Urothelium cell line (cell line): ENCODE data around the gene CTNNA3.
"Not testable (repeated sequence)": the region's sequence is repeated elsewhere in the genome, so short reads cannot be mapped to it uniquely, and the experiment has no call there.

ENCODE experiments used
- DNase-seq: peaks from one replicate; pipeline ENCODE4 v3.0.0; 2011; ENCODE audit warnings: low spot score, mixed read lengths
- FAIRE-seq: peaks from 2 replicates; lab custom pipeline; 2011; peaks lifted over from hg19 to GRCh38; lab: Jason Lieb, UNC

The CTNNA3 gene

GRCh38 chr10:67520924-67521520, 175.0 kb downstream of the CTNNA3 start:
- FAIRE-seq, result no peak

GRCh38 chr10:67519434-67519833, 176.6 kb downstream of the CTNNA3 start:
- FAIRE-seq, result no peak
- no peak for DNase-seq

More at GRCh38 chr10:67520924-67521520, 175.0 kb downstream of the CTNNA3 start:
- peak; percentile 67 for DNase-seq

GRCh38 chr10:67518756-67519155, 177.2 kb downstream of the CTNNA3 start:
- FAIRE-seq (no peak), DNase-seq (no peak)

DNA sequence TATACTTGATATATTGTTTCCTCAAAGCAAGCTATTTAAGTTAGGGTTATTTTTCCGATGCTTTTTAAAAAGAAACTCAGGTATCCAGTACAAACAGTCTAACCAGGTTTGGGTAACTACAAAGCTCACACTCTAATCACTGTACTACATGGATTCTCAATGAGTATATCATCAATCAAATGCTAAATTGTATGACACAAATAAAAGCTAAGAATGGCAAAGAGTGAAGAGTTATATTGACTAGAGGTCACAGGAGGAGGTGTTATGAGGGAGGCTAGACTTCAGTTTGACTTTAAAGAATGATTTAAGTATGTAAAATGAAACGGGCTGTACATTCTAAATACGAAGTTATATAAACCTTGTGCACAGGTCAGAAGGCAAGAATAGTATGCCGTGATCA, 178.0 kb downstream of the CTNNA3 start:
- no peak for DNase-seq
- FAIRE-seq, result peak; percentile 46

- no peak for FAIRE-seq
- DNase-seq, result no peak
Observed at GRCh38 chr10:67506757-67507091, 189.3 kb downstream of the CTNNA3 start.

DNA sequence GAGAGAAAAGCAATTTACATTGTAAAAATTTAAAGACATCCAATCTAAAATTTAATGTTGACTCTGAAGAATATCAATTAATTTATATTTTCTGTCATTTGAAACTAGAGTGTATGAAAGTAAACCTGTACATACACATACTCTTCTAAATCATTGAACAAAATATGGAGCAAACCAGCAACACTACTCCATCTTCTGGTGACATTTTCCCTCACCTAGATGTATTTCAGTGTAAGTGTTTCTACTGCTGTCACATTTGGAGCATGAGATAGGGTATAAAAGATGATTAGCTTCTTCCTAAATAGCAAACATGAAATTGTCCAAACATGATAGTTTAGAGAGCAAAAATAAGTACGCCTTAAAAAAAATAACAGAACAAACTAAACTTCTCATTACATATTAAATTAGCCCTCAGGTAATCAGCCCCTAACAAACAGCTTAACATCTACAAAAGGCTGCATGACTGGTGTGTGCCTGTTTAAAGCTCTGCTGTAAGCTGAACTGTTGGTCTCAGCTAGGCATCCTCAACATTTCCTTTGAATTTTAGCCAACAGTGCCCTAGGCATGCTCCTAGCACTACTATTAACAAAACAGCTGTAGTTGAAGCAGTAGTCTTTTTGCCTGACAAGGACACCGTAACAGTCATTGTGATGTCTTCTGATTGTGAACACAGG, 189.8 kb downstream of the CTNNA3 start:
- no peak for FAIRE-seq
- DNase-seq, result no peak

- FAIRE-seq, result no peak
Observed at GRCh38 chr10:67492317-67493019, 203.5 kb downstream of the CTNNA3 start.

DNA sequence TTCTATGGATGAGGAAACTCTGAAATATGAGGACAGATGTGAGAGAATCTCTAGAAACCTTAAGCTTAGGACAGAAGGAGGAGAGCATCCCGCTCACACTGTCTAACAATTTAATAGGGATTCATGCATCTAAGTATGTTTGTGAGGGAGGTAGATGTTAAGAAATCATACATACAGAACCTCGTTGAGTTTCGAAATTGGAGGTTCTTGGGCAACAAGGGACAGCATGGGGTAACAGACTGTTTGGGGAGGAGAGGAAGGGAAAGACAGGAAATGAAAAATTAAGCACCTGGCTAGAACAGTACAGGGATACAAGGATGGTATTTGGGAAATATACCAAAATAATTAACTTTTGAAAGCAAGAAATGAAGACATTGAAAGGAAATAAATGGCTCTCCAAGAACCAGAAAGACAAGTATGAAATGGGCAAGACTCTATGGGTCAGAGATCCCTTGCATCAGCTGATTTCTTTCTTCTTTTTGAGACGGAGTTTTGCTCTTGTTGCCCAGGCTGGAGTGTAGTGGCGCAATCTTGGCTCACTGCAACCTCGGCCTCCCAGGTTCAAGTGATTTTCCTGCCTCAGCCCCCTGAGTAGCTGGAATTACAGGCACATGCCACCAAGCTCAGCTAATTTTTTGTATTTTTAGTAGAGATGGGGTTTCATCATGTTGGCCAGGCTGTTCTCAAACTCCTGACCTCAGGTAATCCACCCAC, 207.9 kb downstream of the CTNNA3 start:
- DNase-seq, result no peak
- no peak for FAIRE-seq

More at GRCh38 chr10:67492317-67493019, 203.5 kb downstream of the CTNNA3 start:
- no peak for DNase-seq

GRCh38 chr10:67487199-67487598, 208.8 kb downstream of the CTNNA3 start:
- no peak for FAIRE-seq
- no peak for DNase-seq

- DNase-seq, result no peak
- FAIRE-seq, result no peak
Observed at GRCh38 chr10:67477868-67478267, 218.1 kb downstream of the CTNNA3 start.

DNA sequence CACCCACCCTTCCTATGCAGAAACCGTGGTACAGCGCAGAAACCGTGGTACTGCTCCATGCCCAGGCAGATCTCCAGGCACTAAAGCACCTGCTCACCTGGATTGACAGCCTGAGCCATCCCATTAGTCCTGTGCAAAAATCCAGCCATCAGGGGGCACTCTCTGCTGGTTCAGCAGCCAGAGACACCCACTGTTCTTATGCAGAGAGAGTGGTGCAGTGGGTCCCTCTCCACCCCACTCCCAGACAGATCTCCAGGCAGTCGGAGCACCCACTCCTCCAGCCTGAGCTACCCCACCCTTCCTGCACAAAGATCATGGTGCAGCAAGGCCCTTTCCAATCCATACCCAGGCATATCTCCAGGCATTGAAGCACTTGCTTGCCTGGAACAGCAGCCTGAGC, 219.8 kb downstream of the CTNNA3 start:
- FAIRE-seq (no peak), DNase-seq (no peak)

- DNase-seq (no peak), FAIRE-seq (no peak)
Observed at GRCh38 chr10:67473850-67474633, 222.0 kb downstream of the CTNNA3 start.

- FAIRE-seq, result no peak
- no peak for DNase-seq
Observed at GRCh38 chr10:67471022-67471421, 225.0 kb downstream of the CTNNA3 start.

DNA sequence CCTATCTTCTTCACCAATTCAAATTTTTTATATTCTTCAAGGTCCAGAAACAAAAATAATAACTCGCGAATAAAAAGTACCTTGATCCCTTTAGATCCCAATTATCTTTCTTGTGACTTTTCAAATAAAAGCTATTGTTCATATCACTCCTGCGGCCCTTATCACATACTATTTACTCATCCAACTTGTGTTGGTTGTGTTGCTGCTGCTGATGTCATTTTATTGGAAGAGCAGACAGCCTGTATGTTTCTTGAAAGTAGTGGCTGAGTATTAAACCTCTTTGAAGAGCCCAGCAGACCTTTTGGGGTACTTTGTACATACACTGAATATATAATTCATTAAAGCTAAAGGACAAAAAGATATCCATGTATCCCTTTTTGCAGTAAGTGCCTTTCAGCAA, 231.7 kb downstream of the CTNNA3 start:
- FAIRE-seq (no peak), DNase-seq (no peak)

DNA sequence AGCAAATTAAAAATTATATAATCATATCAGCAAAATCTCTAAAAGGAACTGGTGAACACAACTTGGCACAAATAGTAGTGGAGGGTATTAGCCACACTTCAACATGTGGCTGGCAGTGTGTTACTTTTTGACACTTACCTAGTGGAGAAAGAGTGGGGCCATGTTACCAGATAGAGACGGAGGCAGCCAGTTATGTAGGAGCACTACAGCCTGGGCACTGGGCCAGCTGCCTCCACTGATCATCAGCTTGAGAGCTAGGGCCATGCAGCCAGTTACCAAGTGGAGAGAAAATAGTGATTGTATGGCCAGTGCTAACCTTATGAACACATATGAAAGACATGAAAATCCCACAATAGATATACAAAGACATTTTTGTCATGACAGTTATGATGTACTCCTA, 243.1 kb downstream of the CTNNA3 start:
- no peak for FAIRE-seq
- no peak for DNase-seq

GRCh38 chr10:67438605-67439304, 257.2 kb downstream of the CTNNA3 start:
- no peak for FAIRE-seq
- no peak for DNase-seq

DNA sequence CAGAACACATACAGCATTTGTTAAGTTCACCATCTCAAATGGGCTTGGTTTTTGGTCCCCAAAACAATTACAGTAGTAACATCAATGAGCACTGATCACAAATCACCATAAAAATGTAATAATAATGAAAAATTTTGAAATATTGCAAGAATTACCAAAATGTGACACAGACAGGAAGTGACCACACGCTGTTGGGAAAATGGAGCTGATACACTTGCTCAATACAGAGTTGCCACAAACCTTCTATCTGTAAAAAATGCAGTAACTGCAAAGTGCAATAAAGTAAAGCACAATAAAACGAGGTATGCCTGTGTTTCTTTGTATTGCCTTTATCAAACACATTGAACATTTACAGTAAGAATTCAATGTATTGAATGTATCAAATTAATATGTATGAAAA, 262.7 kb downstream of the CTNNA3 start:
- FAIRE-seq (no peak), DNase-seq (no peak)

DNA sequence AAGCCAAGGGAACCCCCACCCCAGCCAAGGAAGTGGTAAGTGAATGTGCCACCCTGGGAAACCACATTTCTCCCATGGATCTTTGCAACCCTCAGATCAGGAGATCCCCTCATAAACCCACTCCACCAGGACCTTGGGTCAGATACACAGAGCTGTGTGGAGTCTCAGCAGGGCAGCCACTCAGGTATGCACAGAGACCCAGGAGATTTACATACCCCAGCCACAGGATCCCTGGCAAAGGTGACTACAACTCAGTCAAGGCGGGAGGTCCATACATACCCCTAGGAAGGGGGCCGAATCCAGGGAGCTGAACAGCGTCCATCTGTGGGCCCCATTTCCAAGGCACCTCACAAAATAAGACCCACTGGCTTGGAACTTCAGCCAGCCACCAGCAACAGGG, 293.4 kb downstream of the CTNNA3 start:
- DNase-seq (no peak), FAIRE-seq (no peak)

DNA sequence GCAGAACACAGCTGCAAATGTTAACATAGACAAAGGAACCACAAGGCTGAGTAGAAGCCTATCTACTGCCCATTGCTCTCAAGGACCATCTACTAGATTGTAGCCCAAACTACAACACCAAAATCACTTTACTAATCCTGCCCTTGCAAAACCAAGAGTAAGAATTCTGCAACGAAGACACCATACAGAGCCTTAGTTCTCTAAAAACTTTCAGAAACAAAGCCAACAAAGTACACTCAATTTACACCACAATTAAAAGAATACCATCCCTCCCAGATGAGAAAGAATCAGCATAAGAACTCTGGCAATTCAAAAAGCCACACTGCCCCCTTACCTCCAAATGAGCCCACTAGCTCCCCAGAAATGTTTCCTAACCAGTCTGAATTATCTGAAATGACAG, 294.3 kb downstream of the CTNNA3 start:
- no peak for DNase-seq
- no peak for FAIRE-seq

DNA sequence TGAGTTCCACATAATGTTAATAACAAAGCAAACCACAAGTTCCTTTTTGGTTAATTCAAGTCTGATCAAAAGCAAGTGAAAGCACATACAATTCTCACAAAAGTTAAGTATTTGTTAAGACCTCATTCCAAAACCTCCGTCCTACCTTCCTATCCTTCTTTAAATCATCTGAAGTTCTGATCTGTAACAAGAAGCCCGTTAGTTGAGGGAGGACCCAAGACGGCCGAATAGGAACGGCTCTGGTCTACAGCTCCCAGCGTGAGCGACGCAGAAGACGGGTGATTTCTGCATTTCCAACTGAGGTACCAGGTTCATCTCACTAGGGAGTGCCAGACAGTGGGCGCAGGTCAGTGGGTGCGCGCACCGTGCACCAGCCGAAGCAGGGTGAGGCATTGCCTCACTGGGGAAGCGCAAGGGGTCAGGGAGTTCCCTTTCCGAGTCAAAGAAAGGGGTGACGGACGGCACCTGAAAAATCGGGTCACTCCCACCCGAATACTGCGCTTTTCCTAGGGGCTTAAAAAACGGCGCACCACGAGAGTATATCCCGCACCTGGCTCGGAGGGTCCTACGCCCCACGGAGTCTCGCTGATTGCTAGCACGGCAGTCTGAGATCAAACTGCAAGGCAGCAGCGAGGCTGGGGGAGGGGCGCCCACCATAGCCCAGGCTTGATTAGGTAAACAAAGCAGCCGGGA, 309.0 kb downstream of the CTNNA3 start:
- DNase-seq, FAIRE-seq: not testable (repeated sequence)
